ENCODE measurements around the gene MAP1LC3A.
A peak's percentile ranks its signal among the peaks of the same experiment; 100 is the strongest.

Gene MAP1LC3A

DNA sequence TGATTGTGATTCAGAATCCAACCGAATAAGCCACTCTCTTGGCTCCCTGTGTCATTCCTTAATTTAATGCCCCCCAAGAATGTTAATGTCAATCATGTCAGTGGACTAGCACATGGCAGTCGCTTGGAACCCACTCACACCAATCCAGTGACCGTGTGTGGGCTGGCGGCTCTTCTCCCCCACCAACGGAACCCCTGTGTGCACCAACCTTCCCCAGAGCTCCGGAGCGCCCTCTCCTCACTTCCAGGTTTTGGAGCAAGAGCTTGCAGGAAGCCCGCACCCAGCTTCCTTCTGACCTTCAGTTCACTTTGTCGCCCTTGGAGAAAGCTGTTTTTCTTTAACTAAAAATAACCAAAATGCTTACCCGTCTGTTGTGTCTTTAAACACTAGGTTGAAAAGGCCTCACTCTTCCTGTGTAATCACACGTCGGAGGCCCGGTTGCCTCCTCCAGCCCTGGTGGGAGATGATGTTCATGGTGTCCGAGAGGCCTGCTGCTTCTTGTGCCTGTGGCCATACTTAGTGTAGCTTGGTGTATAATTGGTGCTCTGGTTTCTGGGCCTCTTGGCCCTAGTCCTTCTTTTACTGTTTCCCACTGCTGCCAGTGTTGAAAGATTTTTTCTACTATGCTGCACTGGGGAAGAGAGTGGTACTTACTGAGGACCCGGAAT, 17.8 kb upstream of the MAP1LC3A start:
- no peaks in the 10 kb centered on the region for H3K9me3 ChIP-seq (ENCODE audit: low read depth, low read length)
- H3K36me3 ChIP-seq (ENCODE audit: insufficient read depth, low read length) = peaks cover 30% of the 10 kb centered on the region
- no peak overlapping the region for H3K4me3 ChIP-seq
- H3K27ac ChIP-seq = 0 out of 2 replicates have a peak overlapping the region, but pooled peaks have one; percentile 36
- TF ChIP-seq POLR2AphosphoS5 (IDR thresholded peaks at IDR 0.05; ENCODE audit: borderline replicate concordance, low read depth, low read length) (no peak), FOXP2 (optimal IDR thresholded peaks at IDR 0.05; ENCODE audit: control extremely low read depth, extremely low read length, insufficient read depth) (no peak), EZH2 (IDR thresholded peaks at IDR 0.05) (no peak)
- no peak for DNase-seq (ENCODE audit: low read depth, low spot score)
- H3K9ac ChIP-seq (ENCODE audit: insufficient read length) = no peak overlapping the region

DNA sequence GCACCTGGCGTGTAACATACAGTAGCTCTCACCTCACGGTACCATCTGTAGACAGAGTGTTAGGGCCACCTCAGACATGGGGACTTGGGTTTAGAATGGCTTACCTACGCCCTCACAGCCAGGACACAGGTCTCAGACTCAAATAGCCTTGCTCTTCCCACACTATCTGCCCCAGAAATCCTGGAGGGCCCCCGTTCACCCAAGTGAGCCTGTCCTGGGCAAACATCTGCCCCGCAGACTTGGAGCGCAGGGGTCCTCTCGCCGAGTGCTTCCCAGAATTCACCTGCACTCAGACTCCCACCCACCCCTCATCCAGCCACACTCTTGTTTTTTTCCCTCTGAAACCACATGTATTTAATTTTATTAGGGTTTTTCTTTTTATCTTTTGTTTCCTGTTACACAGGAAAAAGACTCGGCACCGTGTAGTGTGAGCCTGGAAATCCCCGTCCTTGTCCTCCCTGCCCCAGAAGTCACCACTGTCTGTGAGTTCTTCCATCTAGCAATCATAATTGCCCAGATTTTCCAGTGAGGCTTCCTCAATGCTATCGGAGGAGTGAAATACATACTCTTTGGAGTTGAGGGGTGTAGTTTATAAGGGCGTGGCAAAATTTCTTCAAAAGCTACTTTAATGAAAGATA, 17.1 kb upstream of the MAP1LC3A start:
- Histone ChIP-seq H3K27ac (0 out of 2 replicates have a peak overlapping the region, but pooled peaks have one; percentile 36), H3K9ac (ENCODE audit: insufficient read length) (no peak overlapping the region), H3K9me3 (ENCODE audit: low read depth, low read length) (no peaks in the 10 kb centered on the region), H3K4me3 (no peak overlapping the region), H3K36me3 (ENCODE audit: insufficient read depth, low read length) (peaks cover 30% of the 10 kb centered on the region)
- no peak for TF ChIP-seq EZH2 (IDR thresholded peaks at IDR 0.05)
- TF ChIP-seq FOXP2 (optimal IDR thresholded peaks at IDR 0.05; ENCODE audit: control extremely low read depth, extremely low read length, insufficient read depth) = no peak
- no peak for TF ChIP-seq POLR2AphosphoS5 (IDR thresholded peaks at IDR 0.05; ENCODE audit: borderline replicate concordance, low read depth, low read length)
- no peak for DNase-seq (ENCODE audit: low read depth, low spot score)

- H3K9ac ChIP-seq (ENCODE audit: insufficient read length) = no peak overlapping the region
- no peak for DNase-seq (ENCODE audit: low read depth, low spot score)
- TF ChIP-seq EZH2 (IDR thresholded peaks at IDR 0.05) = no peak
- TF ChIP-seq POLR2AphosphoS5 (IDR thresholded peaks at IDR 0.05; ENCODE audit: borderline replicate concordance, low read depth, low read length) = no peak
- TF ChIP-seq FOXP2 (optimal IDR thresholded peaks at IDR 0.05; ENCODE audit: control extremely low read depth, extremely low read length, insufficient read depth) = no peak
- peaks cover 27% of the 10 kb centered on the region for H3K36me3 ChIP-seq (ENCODE audit: insufficient read depth, low read length)
- no peak overlapping the region for H3K27ac ChIP-seq
- no peaks in the 10 kb centered on the region for H3K9me3 ChIP-seq (ENCODE audit: low read depth, low read length)
- H3K4me3 ChIP-seq = no peak overlapping the region
Measured at GRCh38 chr20:34541917-34542316, 16.6 kb upstream of the MAP1LC3A start.

DNA sequence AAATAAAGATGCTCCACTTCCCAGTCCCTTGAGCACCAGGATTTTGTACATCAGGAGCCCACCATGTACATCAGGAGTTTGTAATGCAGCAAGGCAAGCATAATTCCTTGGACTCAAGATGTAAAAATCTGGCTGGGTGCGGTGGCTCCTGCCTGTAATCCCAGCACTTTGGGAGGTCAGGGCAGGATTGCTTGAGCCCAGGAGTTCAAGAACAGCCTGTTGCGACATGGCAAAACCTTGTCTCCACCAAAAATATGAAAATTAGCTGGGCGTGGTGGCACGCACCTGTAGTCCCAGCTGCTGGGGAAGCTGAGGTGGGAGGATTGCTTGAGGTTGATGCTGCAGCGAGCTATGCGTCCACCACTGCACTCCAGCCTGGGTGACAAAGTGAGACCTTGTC, 16.1 kb upstream of the MAP1LC3A start:
- Histone ChIP-seq H3K4me3 (no peak overlapping the region), H3K9ac (ENCODE audit: insufficient read length) (no peak overlapping the region), H3K9me3 (ENCODE audit: low read depth, low read length) (no peaks in the 10 kb centered on the region), H3K27ac (no peak overlapping the region), H3K36me3 (ENCODE audit: insufficient read depth, low read length) (peaks cover 22% of the 10 kb centered on the region)
- no peak for TF ChIP-seq FOXP2 (optimal IDR thresholded peaks at IDR 0.05; ENCODE audit: control extremely low read depth, extremely low read length, insufficient read depth)
- TF ChIP-seq POLR2AphosphoS5 (IDR thresholded peaks at IDR 0.05; ENCODE audit: borderline replicate concordance, low read depth, low read length) = no peak
- TF ChIP-seq EZH2 (IDR thresholded peaks at IDR 0.05) = no peak
- DNase-seq (ENCODE audit: low read depth, low spot score) = no peak

DNA sequence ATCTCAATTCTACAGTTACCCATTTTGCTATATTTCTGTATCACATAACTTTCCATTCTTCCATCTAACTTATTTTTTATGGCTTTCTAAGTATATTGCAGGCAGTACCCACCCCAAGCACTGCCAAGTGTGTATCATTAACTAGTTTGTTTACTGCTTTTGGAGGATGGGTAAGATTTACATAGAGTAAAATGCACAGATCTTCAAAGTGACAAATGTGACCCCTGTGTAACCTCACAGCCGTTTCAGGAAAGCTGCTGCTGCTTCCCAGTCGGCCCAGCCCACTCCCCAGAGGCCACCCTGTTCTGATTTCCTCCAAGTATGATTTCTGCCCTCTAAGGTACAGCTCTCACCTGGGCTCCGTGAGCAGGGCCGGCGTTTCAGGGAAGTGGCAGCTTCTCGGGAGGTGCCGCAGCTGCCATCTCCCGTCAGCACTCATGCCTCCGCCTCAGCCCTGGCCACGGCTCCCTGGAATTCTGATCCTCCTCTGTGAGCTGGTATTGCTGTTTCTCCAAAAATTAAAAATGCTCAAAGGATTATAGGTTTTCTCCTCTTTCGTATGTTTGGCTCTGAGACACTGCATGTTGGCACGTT, 15.0 kb upstream of the MAP1LC3A start:
- Histone ChIP-seq H3K4me3 (no peak overlapping the region), H3K9me3 (ENCODE audit: low read depth, low read length) (no peaks in the 10 kb centered on the region), H3K9ac (ENCODE audit: insufficient read length) (no peak overlapping the region), H3K27ac (no peak overlapping the region), H3K36me3 (ENCODE audit: insufficient read depth, low read length) (peaks cover 20% of the 10 kb centered on the region)
- TF ChIP-seq FOXP2 (optimal IDR thresholded peaks at IDR 0.05; ENCODE audit: control extremely low read depth, extremely low read length, insufficient read depth) (no peak), EZH2 (IDR thresholded peaks at IDR 0.05) (no peak), POLR2AphosphoS5 (IDR thresholded peaks at IDR 0.05; ENCODE audit: borderline replicate concordance, low read depth, low read length) (no peak)
- DNase-seq (ENCODE audit: low read depth, low spot score) = no peak

GRCh38 chr20:34544109-34544796, 14.3 kb upstream of the MAP1LC3A start:
- no peak overlapping the region for H3K9ac ChIP-seq (ENCODE audit: insufficient read length)
- H3K9me3 ChIP-seq (ENCODE audit: low read depth, low read length) = no peaks in the 10 kb centered on the region
- DNase-seq (ENCODE audit: low read depth, low spot score) = no peak
- no peak overlapping the region for H3K27ac ChIP-seq
- no peak overlapping the region for H3K4me3 ChIP-seq
- TF ChIP-seq FOXP2 (optimal IDR thresholded peaks at IDR 0.05; ENCODE audit: control extremely low read depth, extremely low read length, insufficient read depth) (no peak), EZH2 (IDR thresholded peaks at IDR 0.05) (no peak), POLR2AphosphoS5 (IDR thresholded peaks at IDR 0.05; ENCODE audit: borderline replicate concordance, low read depth, low read length) (no peak)
- peaks cover 14% of the 10 kb centered on the region for H3K36me3 ChIP-seq (ENCODE audit: insufficient read depth, low read length)

DNA sequence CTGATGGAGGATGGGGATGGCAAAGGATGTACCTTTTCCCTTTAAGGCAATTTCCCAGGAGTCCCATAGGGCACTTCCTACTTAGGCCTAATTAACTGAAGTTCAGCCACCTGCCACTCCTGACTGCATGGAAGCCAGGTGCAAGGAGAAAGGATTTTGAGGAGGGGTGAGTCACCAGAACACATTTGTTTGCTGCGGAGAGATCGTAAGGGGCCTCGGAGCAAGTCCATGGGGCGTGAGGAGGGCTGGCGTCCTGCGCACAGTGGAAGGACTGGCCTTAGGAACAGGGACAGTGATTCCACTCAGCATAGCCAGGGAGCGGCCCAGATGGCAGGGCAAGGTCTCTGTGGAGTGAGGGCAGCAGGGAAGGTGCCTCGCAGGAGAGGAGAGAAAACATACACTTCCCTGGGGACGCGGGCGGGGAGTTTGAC, 11.8 kb upstream of the MAP1LC3A start:
- Histone ChIP-seq H3K9ac (ENCODE audit: insufficient read length) (no peak overlapping the region), H3K27ac (no peak overlapping the region), H3K36me3 (ENCODE audit: insufficient read depth, low read length) (0 out of 2 replicates have a peak, but pooled peaks cover under 1% of the 10 kb centered on the region), H3K4me3 (no peak overlapping the region), H3K9me3 (ENCODE audit: low read depth, low read length) (no peaks in the 10 kb centered on the region)
- TF ChIP-seq POLR2AphosphoS5 (IDR thresholded peaks at IDR 0.05; ENCODE audit: borderline replicate concordance, low read depth, low read length) (no peak), FOXP2 (optimal IDR thresholded peaks at IDR 0.05; ENCODE audit: control extremely low read depth, extremely low read length, insufficient read depth) (no peak), EZH2 (IDR thresholded peaks at IDR 0.05) (no peak)
- no peak for DNase-seq (ENCODE audit: low read depth, low spot score)
